GM12878 (cell line): Measurements from ENCODE around the gene SEMA4D. TPM values are rescaled to one million over a fixed set of nuclear protein-coding genes. Genes with fewer than 3 reads are reported as not detected.

Experiments used
- ATAC-seq: fragments of 200-7000 bp; cut with Tn5 transposase; 3 replicates; pipeline ENCODE4 v1.9.1; 2020; ENCODE audit warnings: mild to moderate bottlenecking, moderate library complexity
- BruUV-seq: library from RNA; stranded (reverse); fragments of 400-500 nt; replicated peaks from 2 replicates; lab custom pipeline; 2021; lab: Mats Ljungman, UMichigan
- CTCF ChIA-PET: fragments of 300-600 bp; sonication (Branson Sonifier 250); formaldehyde crosslinking; extraction: SDS; loops from one replicate; lab custom pipeline; 2021; ENCODE audit warnings: inconsistent platforms; lab: Yijun Ruan, JAX
- POLR2A ChIA-PET: fragments of 350-600 bp; formaldehyde crosslinking; extraction: SDS; loops from one replicate; lab custom pipeline; 2021; ENCODE audit warnings: inconsistent platforms; lab: Charles Lee
- RAD21 ChIA-PET: fragments of 300-600 bp; sonication (Branson Sonifier 250); formaldehyde crosslinking; loops from one replicate; lab custom pipeline; 2023; ENCODE audit warnings: antibody characterized with exemption; ENCODE audit not compliant: unreplicated experiment; lab: Charles Lee
- SMC1A ChIA-PET: fragments of 300-600 bp; sonication (Branson Sonifier 250); formaldehyde crosslinking; loops from one replicate; lab custom pipeline; 2023; ENCODE audit not compliant: unreplicated experiment, uncharacterized antibody; lab: Charles Lee
- DNase-seq: peaks from one replicate; pipeline ENCODE4 v3.0.0-alpha.2; 2011; ENCODE audit warnings: low read depth, low spot score
- FAIRE-seq: peaks from 3 replicates; lab custom pipeline; 2011; peaks lifted over from hg19 to GRCh38; lab: Jason Lieb, UNC
- H2AFZ ChIP-seq: 2 replicates; pipeline ENCODE4 v1.6.0; 2011; ENCODE audit warnings: low read depth, low read length, control low read depth; ENCODE audit not compliant: control insufficient read depth
- H3K27ac ChIP-seq: 2 replicates; pipeline ENCODE4 v1.5.1; 2011; ENCODE audit warnings: control low read depth; ENCODE audit not compliant: control insufficient read depth, insufficient read depth
- H3K27me3 ChIP-seq, 2 experiments: replicated peaks in 1 of 2; 2 replicates each; pipeline versions ENCODE4 v1.6.0 to v1.6.1; 2011; ENCODE audit warnings: low read length in 1 of 2; ENCODE audit not compliant: control insufficient read depth in 2 of 2, insufficient read depth in 2 of 2
- H3K36me3 ChIP-seq, 2 experiments: 2 replicates each; pipeline ENCODE4 v1.5.1; 2011; ENCODE audit warnings: low read length in 1 of 2; ENCODE audit not compliant: control insufficient read depth in 2 of 2, insufficient read depth in 2 of 2
- H3K4me1 ChIP-seq: 2 replicates; pipeline ENCODE4 v1.6.1; 2011; ENCODE audit warnings: mild to moderate bottlenecking, low read length, moderate library complexity, mixed read lengths; ENCODE audit not compliant: control insufficient read depth, insufficient read depth
- H3K4me2 ChIP-seq: 2 replicates; pipeline ENCODE4 v1.6.0; 2011; ENCODE audit warnings: control low read depth; ENCODE audit not compliant: control insufficient read depth, insufficient read depth
- H3K4me3 ChIP-seq: fragments of 200-600 bp; sonication (generic); 2 replicates; pipeline ENCODE4 v1.5.1; 2016
- H3K79me2 ChIP-seq: 2 replicates; pipeline ENCODE4 v1.6.0; 2011; ENCODE audit warnings: low read length; ENCODE audit not compliant: control insufficient read depth, insufficient read depth
- H3K9ac ChIP-seq: 2 replicates; pipeline ENCODE4 v1.8.0; 2011; ENCODE audit warnings: low read length, control low read depth, mixed read lengths; ENCODE audit not compliant: control insufficient read depth, insufficient read depth
- H3K9me3 ChIP-seq: replicated peaks from 3 replicates; pipeline ENCODE4 v1.5.1; 2011; ENCODE audit warnings: mild to moderate bottlenecking, low read length; ENCODE audit not compliant: control insufficient read depth, insufficient read depth
- H4K20me1 ChIP-seq: 2 replicates; pipeline ENCODE4 v1.6.0; 2011; ENCODE audit not compliant: control insufficient read depth, insufficient read depth
- BCL3 ChIP-seq: IDR thresholded peaks from 2 replicates; pipeline ENCODE4 v1.6.1; 2011; ENCODE audit warnings: borderline replicate concordance, low read depth, mild to moderate bottlenecking, moderate library complexity, low read length; ENCODE audit not compliant: insufficient read depth, poor library complexity, severe bottlenecking
- CBX3 ChIP-seq: fragments of 200-600 bp; sonication (generic); IDR thresholded peaks from 2 replicates; pipeline ENCODE4 v1.6.1; 2016; ENCODE audit warnings: low read depth, borderline replicate concordance
- CEBPB ChIP-seq, 2 experiments: fragments of 150-350 bp in 1 of 2; IDR thresholded peaks; 2 replicates each; pipeline ENCODE4 v1.6.1; 2012 to 2014; ENCODE audit warnings: low read depth in 2 of 2, low read length in 2 of 2, borderline replicate concordance in 1 of 2, inconsistent platforms in 1 of 2
- CREB1 ChIP-seq: IDR thresholded peaks from 2 replicates; pipeline ENCODE4 v1.6.1; 2012; ENCODE audit warnings: low read depth, mild to moderate bottlenecking, inconsistent platforms
- E2F8 ChIP-seq: fragments of 450-650 bp; IDR thresholded peaks from 2 replicates; pipeline ENCODE4 v1.6.1; 2018; ENCODE audit warnings: mild to moderate bottlenecking, low read depth, moderate library complexity; ENCODE audit not compliant: partially characterized antibody
- LARP7 ChIP-seq: fragments of 450-650 bp; IDR thresholded peaks from 2 replicates; pipeline ENCODE4 v1.6.1; 2017; ENCODE audit warnings: mild to moderate bottlenecking
- MTA2 ChIP-seq: fragments of 450-650 bp; IDR thresholded peaks from 2 replicates; pipeline ENCODE4 v1.6.1; 2016; ENCODE audit warnings: low read depth, mild to moderate bottlenecking, moderate library complexity
- PAX5 ChIP-seq: IDR thresholded peaks from 2 replicates; pipeline ENCODE4 v1.6.1; 2011; ENCODE audit warnings: low read depth, low read length, borderline replicate concordance
- SREBF2 ChIP-seq: IDR thresholded peaks from 2 replicates; pipeline ENCODE4 v1.6.1; 2012; ENCODE audit warnings: mild to moderate bottlenecking, low read length
- WGBS: methylation state at CpG from one replicate; pipeline ENCODE4 v1.1.6; 2016; ENCODE audit warnings: low lambda C conversion rate; ENCODE audit not compliant: insufficient replicate concordance, insufficient coverage; ENCODE audit errors: missing lambda C conversion rate; 5-methylcytosine and 5-hydroxymethylcytosine counted together
- in situ Hi-C: fragments of 300-500 bp; cut with MboI; formaldehyde crosslinking; loops from 9 replicates; pipeline ENCODE4 v1.14.3; 2018; ENCODE audit warnings: mixed read lengths
- intact Hi-C: fragments of 100-400 bp; cut with micrococcal nuclease; formaldehyde crosslinking; loops from one replicate; pipeline ENCODE4 v1.14.2; 2022; ENCODE audit not compliant: unreplicated experiment
- polyA plus RNA-seq, 11 experiments: library from polyadenylated mRNA; depleted of rRNA in 4 of 11; unstranded in 6 of 11; stranded (reverse) in 5 of 11; fragments of >200 nt; fragmentation: Nextera tagmentation in 4 of 11; fragmentation: Illumina TruSeq in 1 of 11; extraction: Ambion mirVana in 4 of 11; extraction: Trizol in 1 of 11; gene quantifications; 1 replicate in 1 of 11; 2 replicates in 10 of 11; pipeline versions ENCODE4 v1.2.1 to v1.2.3, GENCODE V29; 2011 to 2016; ENCODE audit warnings: inconsistent platforms in 2 of 11, missing spikeins in 2 of 11, low read depth in 1 of 11
- total RNA-seq, 4 experiments: library from RNA; depleted of rRNA in 3 of 4; stranded (reverse); fragments of >200 nt in 3 of 4; fragmentation: Illumina TruSeq in 1 of 4; extraction: Trizol in 1 of 4; gene quantifications; 2 replicates each; pipeline versions ENCODE4 v1.2.1 to v1.2.3, GENCODE V29; 2013 to 2021

Gene SEMA4D
- total and polyA plus RNA-seq, 10 of the 15 experiments (the other 5 are each of a cell fraction or from before 2014, with no cell fraction given): 15.1 to 136 (median 39.6) TPM

DNA sequence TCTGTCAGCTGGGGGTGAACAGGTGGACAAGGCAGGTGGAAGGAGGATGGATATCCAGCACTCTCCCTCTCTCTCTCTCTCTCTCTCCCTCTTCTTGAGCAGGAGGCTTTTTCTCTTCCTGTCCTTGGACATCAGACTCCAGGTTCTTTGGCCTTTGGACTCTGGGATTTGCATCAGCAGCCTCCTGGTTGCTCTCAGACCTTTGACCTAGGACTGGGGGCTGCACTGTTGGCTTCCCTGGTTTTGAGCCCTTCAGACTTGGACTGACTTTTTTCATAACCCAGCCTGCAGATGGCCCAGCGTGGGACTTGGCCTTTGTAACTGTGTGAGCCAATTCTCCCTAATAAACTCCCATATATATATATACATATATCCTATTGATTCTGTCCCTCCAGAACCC, 35.0 kb upstream of the SEMA4D start (continued):
- TF ChIP-seq E2F8 (no peak), BCL3 (no peak)

GRCh38 chr9:89532478-89532877, 34.6 kb upstream of the SEMA4D start:
- peaks cover 20% of the 10 kb centered on the region for H3K4me1 ChIP-seq

More at GRCh38 chr9:89532478-89532877, 34.6 kb upstream of the SEMA4D start:
- POLR2A ChIA-PET: no interaction called here
- Histone ChIP-seq H3K27ac (no peak overlapping the region), H3K9me3 (no peaks in the 10 kb centered on the region; the same call in 2 of the 3 replicates), H2AFZ (no peak overlapping the region), H3K4me2 (no peak overlapping the region), H3K36me3 (no peaks in the 10 kb centered on the region), H3K27me3 (no peaks in the 10 kb centered on the region), H3K9ac (no peak overlapping the region), H3K79me2 (no peaks in the 10 kb centered on the region), H3K4me3 (no peak overlapping the region), H4K20me1 (no peaks in the 10 kb centered on the region)
- RAD21 ChIA-PET: no interaction called here
- BruUV-seq: no TSS peak
- WGBS: 62% methylated on average over 4 of the region's 4 CpGs
- FAIRE-seq (no peak), DNase-seq (no peak), ATAC-seq (no peak)
- TF ChIP-seq CBX3 (no peak), PAX5 (no peak), LARP7 (no peak), MTA2 (no peak), CEBPB (IDR thresholded peaks at IDR 0.05; ENCODE audit: borderline replicate concordance in 1 of 2, low read depth in 2 of 2, low read length in 2 of 2) (no peak), CREB1 (no peak), SREBF2 (no peak)
- CTCF ChIA-PET: no interaction called here
- in situ Hi-C loops (no loop called here), intact Hi-C loops (no loop called here)
- SMC1A ChIA-PET: interaction anchor here (1.2 to 2.7 kb wide), 3 partner anchors 10 to 16 kb away, joined by 4 to 13 read pairs (median 9); no protein-coding TSS in a partner anchor
